SU-DHL-6 (cell line): Measurements from ENCODE around the gene RASSF4.

Experiments used
- CTCF ChIP-seq: fragments of 200-600 bp; sonication (generic); IDR thresholded peaks from one replicate; pipeline ENCODE4 v1.5.1; 2017; ENCODE audit warnings: antibody characterized with exemption, mild to moderate bottlenecking, low read length, moderate library complexity; ENCODE audit not compliant: insufficient read depth, poor library complexity, severe bottlenecking
- EZH2phosphoT487 ChIP-seq: fragments of 200-600 bp; sonication (generic), shearing (Covaris generic); conservative IDR thresholded peaks from 2 replicates; pipeline ENCODE4 v1.6.1; 2018; ENCODE audit warnings: mild to moderate bottlenecking, antibody characterized with exemption, low read length, moderate library complexity, mixed read lengths

GRCh38 chr10:44921506-44921905 is 38.1 kb upstream of the RASSF4 start:
- TF ChIP-seq CTCF (no peak), EZH2phosphoT487 (no peak)
